Upper lobe of right lung (tissue), 1 donor: ENCODE results near the gene CDK5R1. TPM values are rescaled to one million over a fixed set of nuclear protein-coding genes. Genes with fewer than 3 reads are reported as not detected.

Experiments
- ATAC-seq: fragments of 200-7000 bp; cut with Tn5 transposase; one replicate; pipeline ENCODE4 v1.9.1; 2020; ENCODE audit warnings: mild to moderate bottlenecking, moderate library complexity
- DNase-seq: peaks from one replicate; pipeline ENCODE4 v3.0.0-alpha.2; 2020
- H3K27ac ChIP-seq: fragments of 200-600 bp; one replicate; pipeline ENCODE4 v1.8.0; 2022
- H3K27me3 ChIP-seq: fragments of 200-600 bp; one replicate; pipeline ENCODE4 v1.8.0; 2022; ENCODE audit warnings: mild to moderate bottlenecking
- H3K36me3 ChIP-seq: fragments of 200-600 bp; one replicate; pipeline ENCODE4 v1.8.0; 2022
- H3K4me1 ChIP-seq: fragments of 200-600 bp; one replicate; pipeline ENCODE4 v1.8.0; 2022
- H3K4me3 ChIP-seq: fragments of 200-600 bp; one replicate; pipeline ENCODE4 v1.8.0; 2022; ENCODE audit warnings: mild to moderate bottlenecking
- H3K9me3 ChIP-seq: fragments of 200-600 bp; one replicate; pipeline ENCODE4 v1.8.0; 2022
- intact Hi-C: fragments of 100-400 bp; cut with DNase I; formaldehyde crosslinking; loops from one replicate; pipeline ENCODE4 v1.11.0; 2022
- total RNA-seq: library from RNA; stranded (reverse); fragmentation: NEBNext Ultra II Directional; extraction: Animal tissue kit (Norgen Biotek cat#: 25700); gene quantifications from one replicate; pipeline ENCODE4 v1.2.1, GENCODE V29; 2021
- TF ChIP-seq, protein P1 (sequence below): fragments of 200-600 bp; IDR thresholded peaks from one replicate; pipeline ENCODE4 v1.8.0; 2022; ENCODE audit warnings: antibody characterized with exemption
- donor health status: DM: no; HTN: yes; CAD: no; lungs with severe emphysema.

CDK5R1 gene
- total RNA-seq, 1 donor from 2014 or later = 1.6 TPM

DNA sequence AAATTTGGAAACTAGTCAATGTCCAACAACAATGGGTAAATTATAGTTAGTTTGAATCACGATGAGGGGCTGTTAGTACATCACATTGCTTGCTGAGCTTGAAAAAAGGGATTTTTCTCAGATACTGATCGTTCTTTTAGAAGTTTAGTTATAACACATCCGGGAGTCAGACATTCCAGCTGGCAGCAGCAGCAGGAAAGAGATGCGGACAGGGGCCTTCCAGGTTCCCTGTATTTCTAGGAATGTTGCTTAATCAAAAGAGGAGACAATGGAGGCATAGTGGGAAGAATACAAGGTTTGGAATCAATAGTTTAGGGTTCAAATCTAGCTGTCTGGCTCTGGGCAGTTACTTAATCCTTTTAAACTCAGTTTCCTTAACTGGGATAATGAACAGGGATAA, 27.8 kb downstream of the CDK5R1 start:
- H3K9me3 ChIP-seq = no peaks in the 10 kb centered on the region
- TF ChIP-seq, protein P1, sequence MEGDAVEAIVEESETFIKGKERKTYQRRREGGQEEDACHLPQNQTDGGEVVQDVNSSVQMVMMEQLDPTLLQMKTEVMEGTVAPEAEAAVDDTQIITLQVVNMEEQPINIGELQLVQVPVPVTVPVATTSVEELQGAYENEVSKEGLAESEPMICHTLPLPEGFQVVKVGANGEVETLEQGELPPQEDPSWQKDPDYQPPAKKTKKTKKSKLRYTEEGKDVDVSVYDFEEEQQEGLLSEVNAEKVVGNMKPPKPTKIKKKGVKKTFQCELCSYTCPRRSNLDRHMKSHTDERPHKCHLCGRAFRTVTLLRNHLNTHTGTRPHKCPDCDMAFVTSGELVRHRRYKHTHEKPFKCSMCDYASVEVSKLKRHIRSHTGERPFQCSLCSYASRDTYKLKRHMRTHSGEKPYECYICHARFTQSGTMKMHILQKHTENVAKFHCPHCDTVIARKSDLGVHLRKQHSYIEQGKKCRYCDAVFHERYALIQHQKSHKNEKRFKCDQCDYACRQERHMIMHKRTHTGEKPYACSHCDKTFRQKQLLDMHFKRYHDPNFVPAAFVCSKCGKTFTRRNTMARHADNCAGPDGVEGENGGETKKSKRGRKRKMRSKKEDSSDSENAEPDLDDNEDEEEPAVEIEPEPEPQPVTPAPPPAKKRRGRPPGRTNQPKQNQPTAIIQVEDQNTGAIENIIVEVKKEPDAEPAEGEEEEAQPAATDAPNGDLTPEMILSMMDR = no peak
- no peak overlapping the region for H3K27ac ChIP-seq
- ATAC-seq = no peak
- H3K36me3 ChIP-seq = no peaks in the 10 kb centered on the region
- H3K27me3 ChIP-seq = no peaks in the 10 kb centered on the region
- peaks cover 7% of the 10 kb centered on the region for H3K4me1 ChIP-seq
- no peak for DNase-seq
- H3K4me3 ChIP-seq = no peak overlapping the region
- intact Hi-C loops = no loop called here

DNA sequence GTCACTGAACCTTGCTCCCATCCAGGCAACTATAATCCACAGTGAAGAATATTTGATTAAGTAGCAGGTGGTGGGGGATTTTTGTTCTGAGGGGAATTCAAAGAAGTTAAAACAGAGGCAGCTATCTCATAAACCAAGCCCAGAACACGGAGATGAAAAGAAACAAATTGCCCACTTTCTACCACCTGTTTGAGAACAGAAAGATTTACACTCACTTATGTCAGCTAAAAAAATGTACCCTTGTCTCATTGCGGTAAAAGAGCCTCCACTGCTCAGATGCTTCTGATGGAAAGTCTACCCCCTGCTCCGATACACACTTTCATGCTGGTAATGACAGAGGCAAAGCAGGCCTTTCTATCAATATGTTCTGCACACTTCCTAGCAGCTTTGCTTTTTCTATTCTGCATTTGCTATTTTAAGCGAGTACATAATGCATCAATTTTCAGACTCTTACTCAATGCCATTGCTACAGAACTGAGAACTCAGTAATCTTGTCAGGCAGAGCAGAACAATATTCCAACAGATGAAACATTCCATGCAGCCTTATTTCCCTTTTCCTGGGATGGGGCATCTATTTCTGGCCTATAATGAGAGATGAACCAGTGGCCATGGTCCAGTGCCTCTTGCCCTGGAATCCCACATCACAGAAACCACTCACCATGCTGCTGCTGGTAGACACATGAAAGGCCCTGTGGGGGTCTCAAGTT, 29.0 kb downstream of the CDK5R1 start:
- no peaks in the 10 kb centered on the region for H3K27me3 ChIP-seq
- H3K27ac ChIP-seq = no peak overlapping the region
- no peak overlapping the region for H3K4me3 ChIP-seq
- no peaks in the 10 kb centered on the region for H3K36me3 ChIP-seq
- intact Hi-C loops = no loop called here
- peaks cover 17% of the 10 kb centered on the region for H3K4me1 ChIP-seq
- TF ChIP-seq, protein P1 = no peak
- H3K9me3 ChIP-seq = no peaks in the 10 kb centered on the region
- ATAC-seq = no peak
- no peak for DNase-seq

DNA sequence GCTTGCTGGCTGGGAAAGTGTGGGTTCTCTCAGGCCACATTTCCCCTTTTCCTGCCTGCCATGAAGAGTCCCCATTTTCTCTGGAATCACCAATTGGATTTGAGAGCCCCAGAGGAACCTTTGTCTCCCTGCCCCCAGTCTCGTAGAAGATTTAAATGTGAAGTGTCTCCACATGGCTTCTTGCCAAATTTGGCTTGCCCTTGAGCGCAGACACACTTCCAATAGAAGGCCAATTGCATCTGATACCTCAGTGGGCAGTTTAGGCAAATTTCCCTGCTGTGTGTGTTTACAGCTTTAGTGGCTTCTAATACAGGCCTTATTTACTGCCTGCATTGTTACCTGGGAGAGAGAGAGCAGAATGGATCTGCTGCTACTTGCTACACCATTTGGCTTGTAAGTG, 29.7 kb downstream of the CDK5R1 start:
- TF ChIP-seq, protein P1 = no peak
- Histone ChIP-seq H3K27ac (no peak overlapping the region), H3K36me3 (no peaks in the 10 kb centered on the region), H3K4me1 (peaks cover 18% of the 10 kb centered on the region), H3K4me3 (no peak overlapping the region), H3K9me3 (no peaks in the 10 kb centered on the region), H3K27me3 (no peaks in the 10 kb centered on the region)
- DNase-seq = no peak
- intact Hi-C loops = no loop called here
- no peak for ATAC-seq

DNA sequence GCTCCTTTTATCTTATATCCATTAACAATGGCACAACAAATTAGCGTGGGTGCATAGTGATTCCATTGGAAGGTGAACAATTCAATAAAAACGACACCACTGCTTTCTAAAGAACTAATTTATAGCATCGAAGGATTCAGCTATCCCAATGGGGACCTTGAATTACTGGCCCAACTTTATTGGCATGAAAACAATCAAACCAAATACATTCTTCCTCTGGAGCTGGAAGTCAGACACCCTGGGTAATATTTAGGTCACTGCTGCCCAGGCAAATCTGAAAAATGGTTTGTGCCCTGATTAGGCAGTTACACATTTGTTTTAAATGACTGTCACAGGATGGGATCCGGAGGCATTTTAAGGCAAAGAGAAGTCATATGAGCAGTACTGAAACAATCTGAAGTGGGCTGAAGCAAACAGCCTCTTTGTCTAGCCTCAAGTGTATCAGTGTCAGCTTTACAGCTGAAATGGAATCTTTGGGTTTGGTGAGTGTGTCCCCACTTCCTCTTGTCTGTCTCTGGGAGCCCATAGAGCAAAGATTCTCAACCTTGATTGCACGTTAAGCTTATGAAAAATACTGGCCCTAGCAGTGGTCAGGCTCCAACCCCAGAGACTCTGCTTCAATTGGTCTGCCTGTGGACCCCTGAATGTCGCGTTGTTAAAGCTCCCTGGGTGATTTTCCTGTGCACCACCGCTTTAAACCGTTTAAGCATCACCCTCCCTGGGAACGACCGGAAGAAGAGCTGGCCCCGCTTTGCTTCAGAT, 30.3 kb downstream of the CDK5R1 start:
- TF ChIP-seq, protein P1 = no peak
- Histone ChIP-seq H3K36me3 (no peaks in the 10 kb centered on the region), H3K4me3 (no peak overlapping the region), H3K27ac (no peak overlapping the region), H3K4me1 (peaks cover 18% of the 10 kb centered on the region), H3K9me3 (no peaks in the 10 kb centered on the region), H3K27me3 (no peaks in the 10 kb centered on the region)
- DNase-seq = no peak
- ATAC-seq = no peak
- intact Hi-C loops = no loop called here

DNA sequence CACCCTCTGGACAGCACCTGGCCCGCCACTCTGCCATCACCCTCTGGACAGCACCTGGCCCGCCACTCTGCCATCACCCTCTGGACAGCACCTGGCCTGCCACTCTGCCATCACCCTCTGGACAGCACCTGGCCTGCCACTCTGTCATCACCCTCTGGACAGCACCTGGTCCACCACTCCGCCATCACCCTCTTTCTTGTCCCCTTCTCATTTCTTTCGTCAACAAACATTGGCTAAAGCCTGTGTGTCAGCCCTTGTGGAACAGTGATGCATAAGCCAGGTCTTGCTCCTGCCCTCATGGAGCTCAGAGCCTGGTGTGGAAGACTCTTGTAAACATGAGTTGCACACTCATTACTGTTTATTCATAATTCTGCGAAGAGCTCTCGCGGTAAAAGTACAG, 31.2 kb downstream of the CDK5R1 start:
- Histone ChIP-seq H3K27me3 (no peaks in the 10 kb centered on the region), H3K4me1 (peaks cover 18% of the 10 kb centered on the region), H3K36me3 (no peaks in the 10 kb centered on the region), H3K9me3 (no peaks in the 10 kb centered on the region), H3K27ac (no peak overlapping the region), H3K4me3 (no peak overlapping the region)
- DNase-seq = no peak
- TF ChIP-seq, protein P1 = no peak
- ATAC-seq = no peak
- intact Hi-C loops = no loop called here
